CD8-positive, alpha-beta memory T cell (primary cell): Measurements from ENCODE around the gene KCNT1. TPM values are rescaled to one million over a fixed set of nuclear protein-coding genes. Genes with fewer than 3 reads are reported as not detected.
A peak's percentile ranks its signal among the peaks of the same experiment; 100 is the strongest.

Source experiments
- CTCF ChIA-PET: fragments of 350-600 bp; sonication (Branson Sonifier 250); formaldehyde crosslinking; loops from one replicate; lab custom pipeline; 2021; ENCODE audit warnings: antibody characterized with exemption; lab: Charles Lee
- POLR2A ChIA-PET: fragments of 350-600 bp; sonication (Branson Sonifier 250); formaldehyde crosslinking; loops from one replicate; lab custom pipeline; 2021; ENCODE audit warnings: antibody characterized with exemption; lab: Charles Lee
- DNase-seq, 5 donors: peaks; one replicate each; pipeline versions ENCODE4 v3.0.0 to v3.0.0-alpha.2; 2020 to 2022; ENCODE audit warnings: mixed read lengths in 1 of 5
- H3K27ac ChIP-seq: one replicate; pipeline ENCODE4 v1.7.0; 2013; ENCODE audit warnings: low read depth, mild to moderate bottlenecking, low read length, moderate library complexity
- H3K27me3 ChIP-seq: 2 replicates; pipeline ENCODE4 v1.7.0; 2013; ENCODE audit warnings: low read length, mild to moderate bottlenecking; ENCODE audit not compliant: insufficient read depth, poor library complexity, severe bottlenecking
- H3K36me3 ChIP-seq: 2 replicates; pipeline ENCODE4 v1.7.0; 2013; ENCODE audit warnings: mild to moderate bottlenecking, low read length, moderate library complexity; ENCODE audit not compliant: insufficient read depth
- H3K4me1 ChIP-seq: 2 replicates; pipeline ENCODE4 v1.7.0; 2013; ENCODE audit warnings: mild to moderate bottlenecking, low read length, moderate library complexity; ENCODE audit not compliant: insufficient read depth
- H3K4me3 ChIP-seq: 2 replicates; pipeline ENCODE4 v1.7.0; 2013; ENCODE audit warnings: mild to moderate bottlenecking, low read length
- H3K9me3 ChIP-seq: 2 replicates; pipeline ENCODE4 v1.7.0; 2013; ENCODE audit warnings: mild to moderate bottlenecking, low read length
- H3K27ac Mint-ChIP-seq, 8 donors: one replicate each; pipeline ENCODE4 v1.8.0; 2020 to 2021; ENCODE audit warnings: mixed read lengths in 8 of 8, mild to moderate bottlenecking in 6 of 8, inconsistent platforms in 3 of 8, moderate library complexity in 3 of 8
- H3K27me3 Mint-ChIP-seq, 2 donors: one replicate each; pipeline ENCODE4 v1.8.0; 2020 to 2021; ENCODE audit warnings: mixed read lengths in 2 of 2, mild to moderate bottlenecking in 1 of 2, moderate library complexity in 1 of 2
- H3K36me3 Mint-ChIP-seq, 3 donors: one replicate each; pipeline ENCODE4 v1.8.0; 2020 to 2021; ENCODE audit warnings: mixed read lengths in 3 of 3, inconsistent platforms in 1 of 3, mild to moderate bottlenecking in 1 of 3
- H3K4me1 Mint-ChIP-seq, 3 donors: one replicate each; pipeline ENCODE4 v1.8.0; 2020 to 2021; ENCODE audit warnings: mixed read lengths in 3 of 3, inconsistent platforms in 1 of 3, mild to moderate bottlenecking in 1 of 3
- H3K4me3 Mint-ChIP-seq, 7 donors: one replicate each; pipeline ENCODE4 v1.8.0; 2020 to 2021; ENCODE audit warnings: mixed read lengths in 7 of 7, mild to moderate bottlenecking in 6 of 7, moderate library complexity in 4 of 7, inconsistent platforms in 2 of 7
- H3K9me3 Mint-ChIP-seq, 5 donors: one replicate each; pipeline ENCODE4 v1.8.0; 2020 to 2022; ENCODE audit warnings: mixed read lengths in 5 of 5, mild to moderate bottlenecking in 3 of 5, moderate library complexity in 2 of 5, inconsistent platforms in 1 of 5
- polyA plus RNA-seq: library from polyadenylated mRNA; unstranded; fragments of 300-500 nt; fragmentation: Illumina TruSeq; gene quantifications from one replicate; pipeline ENCODE4 v1.2.3, GENCODE V29; 2021
- total RNA-seq, 2 experiments: library from RNA; stranded (reverse); gene quantifications; one replicate each; pipeline ENCODE4 v1.2.3, GENCODE V29; 2021

Gene KCNT1
- total and polyA plus RNA-seq, 3 experiments from 2014 or later, result 0.16 TPM; not detected in 2

GRCh38 chr9:135728436-135729110 is 26.6 kb downstream of the KCNT1 start:
- Mint-ChIP-seq H3K36me3 (peaks cover 0 to 3% (median 0%) of the 10 kb centered on the region in 3 donors), H3K4me3 (no peak overlapping the region), H3K9me3 (peaks cover 0 to 15% (median 12%) of the 10 kb centered on the region in 5 donors), H3K27me3 (peaks cover 10 to 18% of the 10 kb centered on the region in 2 donors), H3K27ac (no peak overlapping the region), H3K4me1 (no peaks in the 10 kb centered on the region)
- Histone ChIP-seq H3K4me1 (no peaks in the 10 kb centered on the region), H3K36me3 (no peaks in the 10 kb centered on the region), H3K27ac (no peak overlapping the region), H3K9me3 (no peaks in the 10 kb centered on the region), H3K27me3 (no peaks in the 10 kb centered on the region), H3K4me3 (no peak overlapping the region)
- DNase-seq, result no peak
- CTCF ChIA-PET, result no interaction called here
- POLR2A ChIA-PET, result no interaction called here

- H3K27me3 Mint-ChIP-seq, result peaks cover 12 to 15% of the 10 kb centered on the region in 2 donors
- H3K27me3 ChIP-seq, result no peaks in the 10 kb centered on the region
- no peak for DNase-seq
- H3K4me3 Mint-ChIP-seq, result no peak overlapping the region
- no peak overlapping the region for H3K27ac ChIP-seq
- peaks cover 0 to 15% (median 12%) of the 10 kb centered on the region in 5 donors for H3K9me3 Mint-ChIP-seq
- H3K4me1 Mint-ChIP-seq, result no peaks in the 10 kb centered on the region
- peaks cover 0 to 3% (median 0%) of the 10 kb centered on the region in 3 donors for H3K36me3 Mint-ChIP-seq
- H3K4me1 ChIP-seq, result no peaks in the 10 kb centered on the region
- no peak overlapping the region for H3K27ac Mint-ChIP-seq
- H3K36me3 ChIP-seq, result no peaks in the 10 kb centered on the region
- no peaks in the 10 kb centered on the region for H3K9me3 ChIP-seq
- POLR2A ChIA-PET, result no interaction called here
- H3K4me3 ChIP-seq, result no peak overlapping the region
- CTCF ChIA-PET, result no interaction called here
Measured at GRCh38 chr9:135729480-135729879, 27.5 kb downstream of the KCNT1 start.

DNA sequence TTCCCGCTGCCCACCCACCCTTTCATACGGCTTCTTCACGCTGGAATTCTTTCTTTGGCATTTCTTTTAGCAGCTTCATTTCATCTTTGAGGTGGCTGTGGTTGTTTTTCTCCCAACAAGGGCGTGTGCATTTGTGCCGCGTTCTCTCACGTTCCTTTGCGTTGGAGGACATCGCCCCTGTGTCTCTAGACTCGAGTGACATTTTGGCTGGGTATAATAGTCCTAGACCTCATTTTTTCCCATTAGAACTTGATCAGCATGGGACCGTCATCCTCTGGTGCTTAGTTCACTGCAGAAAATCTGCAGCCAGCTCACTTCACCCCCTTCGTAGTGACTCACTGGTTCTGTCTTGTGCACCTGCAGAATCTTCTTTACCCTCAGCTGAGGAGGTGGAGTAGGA is 29.5 kb downstream of the KCNT1 start:
- Mint-ChIP-seq H3K27me3 (peaks cover 8 to 10% of the 10 kb centered on the region in 2 donors), H3K9me3 (peaks cover 0 to 15% (median 12%) of the 10 kb centered on the region in 5 donors), H3K27ac (peak overlapping the region in 1 of 8 donors; percentile 81), H3K4me3 (no peak overlapping the region), H3K4me1 (no peaks in the 10 kb centered on the region), H3K36me3 (peaks cover 0 to 3% (median 0%) of the 10 kb centered on the region in 3 donors)
- H3K9me3 ChIP-seq, result no peaks in the 10 kb centered on the region
- no peak overlapping the region for H3K27ac ChIP-seq
- ChIA-PET POLR2A (no interaction called here), CTCF (no interaction called here)
- no peaks in the 10 kb centered on the region for H3K27me3 ChIP-seq
- no peaks in the 10 kb centered on the region for H3K36me3 ChIP-seq
- DNase-seq, result no peak
- H3K4me3 ChIP-seq, result no peak overlapping the region
- H3K4me1 ChIP-seq, result no peaks in the 10 kb centered on the region

DNA sequence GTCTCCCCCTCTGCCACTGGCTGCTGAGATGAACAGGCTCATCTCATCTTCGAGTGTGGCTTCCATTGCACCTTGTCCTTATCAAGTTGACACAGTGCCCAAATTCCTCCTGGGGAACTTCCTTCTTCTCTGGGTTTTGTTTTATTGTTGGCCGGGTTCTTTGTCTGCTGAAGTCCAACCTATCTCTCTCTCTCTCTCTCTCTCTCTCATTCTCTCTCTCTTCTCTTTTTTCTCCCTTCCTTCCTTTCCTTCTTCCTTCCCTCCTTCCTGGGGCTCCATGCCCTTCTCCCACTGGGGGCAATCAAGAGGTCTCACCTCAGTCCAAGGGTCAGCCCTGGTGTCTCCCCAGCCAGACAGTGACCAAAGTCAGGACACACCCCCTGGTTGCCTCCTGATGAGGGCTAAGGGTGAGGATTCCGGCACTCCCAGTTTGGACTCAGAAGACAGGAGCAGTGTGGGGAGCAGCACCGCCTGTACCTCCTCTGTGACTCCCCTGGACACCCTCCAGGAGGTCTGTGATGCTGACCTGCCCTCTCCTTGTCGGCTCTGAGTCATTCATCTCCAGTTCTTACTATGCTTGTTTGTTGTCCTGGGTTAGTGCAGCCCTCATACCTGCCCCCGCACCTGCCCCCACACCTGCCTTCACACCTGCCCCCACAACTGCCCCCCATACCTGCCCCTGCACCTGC is 30.7 kb downstream of the KCNT1 start:
- Mint-ChIP-seq H3K4me1 (no peaks in the 10 kb centered on the region), H3K36me3 (peaks cover 0 to 3% (median 0%) of the 10 kb centered on the region in 3 donors), H3K27ac (no peak overlapping the region), H3K27me3 (peaks cover 12 to 15% of the 10 kb centered on the region in 2 donors), H3K9me3 (peaks cover 0 to 15% (median 12%) of the 10 kb centered on the region in 5 donors), H3K4me3 (no peak overlapping the region)
- H3K9me3 ChIP-seq, result no peaks in the 10 kb centered on the region
- POLR2A ChIA-PET, result no interaction called here
- H3K36me3 ChIP-seq, result no peaks in the 10 kb centered on the region
- H3K27ac ChIP-seq, result no peak overlapping the region
- no peaks in the 10 kb centered on the region for H3K27me3 ChIP-seq
- CTCF ChIA-PET, result no interaction called here
- no peaks in the 10 kb centered on the region for H3K4me1 ChIP-seq
- H3K4me3 ChIP-seq, result no peak overlapping the region
- DNase-seq, result no peak

GRCh38 chr9:135734616-135735144 is 32.7 kb downstream of the KCNT1 start:
- H3K27ac Mint-ChIP-seq, result no peak overlapping the region
- H3K4me1 Mint-ChIP-seq, result no peaks in the 10 kb centered on the region
- ChIA-PET CTCF (no interaction called here), POLR2A (no interaction called here)
- H3K9me3 Mint-ChIP-seq, result peaks cover 0 to 13% (median 12%) of the 10 kb centered on the region in 5 donors
- Histone ChIP-seq H3K36me3 (no peaks in the 10 kb centered on the region), H3K27me3 (no peaks in the 10 kb centered on the region), H3K27ac (no peak overlapping the region), H3K4me3 (no peak overlapping the region), H3K9me3 (no peaks in the 10 kb centered on the region), H3K4me1 (no peaks in the 10 kb centered on the region)
- peaks cover 10 to 11% of the 10 kb centered on the region in 2 donors for H3K27me3 Mint-ChIP-seq
- H3K4me3 Mint-ChIP-seq, result no peak overlapping the region
- peaks cover 0 to 3% (median 0%) of the 10 kb centered on the region in 3 donors for H3K36me3 Mint-ChIP-seq
- DNase-seq, result no peak

DNA sequence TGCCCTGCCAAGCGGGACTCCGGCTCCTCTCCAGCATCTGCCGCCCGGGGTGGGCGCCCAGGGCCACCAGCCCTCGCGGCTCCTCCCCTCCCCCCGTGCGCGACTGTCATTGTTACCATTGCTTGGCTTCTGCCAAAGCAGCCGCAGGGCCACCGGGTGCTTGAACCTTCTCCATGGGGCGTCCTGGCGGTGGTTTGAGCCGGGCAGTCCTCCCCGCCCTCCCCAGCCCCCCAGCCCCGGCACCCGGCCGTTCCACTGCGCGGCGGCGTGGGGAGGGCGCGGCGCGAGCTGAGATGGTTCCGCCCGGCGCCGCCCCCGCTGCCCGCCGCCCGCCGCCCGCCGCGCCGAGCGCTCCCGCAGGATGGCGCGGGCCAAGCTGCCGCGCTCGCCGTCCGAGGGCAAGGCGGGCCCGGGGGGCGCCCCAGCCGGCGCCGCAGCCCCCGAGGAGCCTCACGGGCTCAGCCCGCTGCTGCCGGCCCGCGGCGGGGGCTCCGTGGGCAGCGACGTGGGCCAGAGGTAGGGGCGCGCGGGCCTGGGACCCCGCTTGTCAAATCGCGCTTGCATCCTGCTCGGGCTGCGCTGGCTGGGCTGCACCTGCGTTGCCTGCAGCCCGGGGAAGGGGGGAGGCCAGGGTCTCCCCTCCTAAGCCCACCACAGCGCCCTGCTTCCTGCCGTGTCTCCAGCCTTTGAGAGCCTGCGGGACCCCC is 34.4 kb downstream of the KCNT1 start:
- Histone ChIP-seq H3K4me1 (no peaks in the 10 kb centered on the region), H3K9me3 (no peaks in the 10 kb centered on the region), H3K27ac (no peak overlapping the region), H3K27me3 (no peaks in the 10 kb centered on the region), H3K36me3 (no peaks in the 10 kb centered on the region), H3K4me3 (no peak overlapping the region)
- ChIA-PET CTCF (no interaction called here), POLR2A (no interaction called here)
- H3K9me3 Mint-ChIP-seq, result peaks cover 0 to 9% (median 6%) of the 10 kb centered on the region in 5 donors
- H3K4me3 Mint-ChIP-seq, result no peak overlapping the region
- no peaks in the 10 kb centered on the region for H3K4me1 Mint-ChIP-seq
- DNase-seq, result no peak
- H3K27ac Mint-ChIP-seq, result no peak overlapping the region
- H3K27me3 Mint-ChIP-seq, result peaks cover 14% of the 10 kb centered on the region in 2 donors
- H3K36me3 Mint-ChIP-seq, result no peaks in the 10 kb centered on the region

DNA sequence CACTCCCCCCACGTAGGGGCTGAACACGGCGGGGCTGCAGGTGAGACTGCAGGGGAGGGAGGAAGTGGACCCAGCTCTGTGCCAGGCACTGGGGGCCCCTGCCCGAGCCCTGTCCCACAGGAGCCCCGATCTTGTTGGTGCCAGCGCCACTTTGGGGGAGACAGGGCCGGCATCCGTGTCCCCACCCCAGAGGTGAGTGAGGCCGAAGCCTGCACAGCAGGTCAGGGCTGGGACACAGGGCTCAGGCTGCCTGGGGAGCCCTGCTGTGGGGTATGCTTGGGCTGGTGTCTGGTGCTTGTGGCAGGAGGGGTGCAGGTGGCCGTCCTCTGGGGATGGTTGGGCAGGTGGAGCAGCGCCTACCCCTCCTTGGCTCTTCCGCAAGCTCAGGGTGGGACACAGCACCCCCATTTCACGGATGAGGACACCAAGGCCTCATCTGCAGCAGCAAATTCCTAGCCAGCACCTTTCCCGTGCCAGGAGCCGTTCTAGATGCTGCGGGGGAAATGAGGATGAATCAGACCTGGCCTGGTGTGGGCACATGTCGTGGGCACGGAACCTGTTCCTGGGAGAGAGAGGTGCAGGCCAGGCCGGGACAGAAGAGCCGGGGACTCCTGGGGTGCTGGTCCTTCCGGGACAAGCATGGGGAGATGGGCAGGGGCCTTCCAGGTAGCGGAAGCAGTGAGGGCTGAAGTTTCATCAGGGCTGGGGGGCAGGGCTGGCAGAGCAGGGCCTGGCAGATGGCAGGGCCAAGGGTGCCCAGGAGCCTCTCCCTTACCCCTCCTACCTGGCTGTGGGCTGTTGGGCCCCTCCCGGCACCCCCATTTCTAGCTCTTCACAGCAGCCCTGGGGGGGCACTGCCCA is 35.2 kb downstream of the KCNT1 start:
- ChIA-PET CTCF (no interaction called here), POLR2A (no interaction called here)
- no peak overlapping the region for H3K4me3 ChIP-seq
- Mint-ChIP-seq H3K4me3 (no peak overlapping the region), H3K27ac (no peak overlapping the region), H3K36me3 (no peaks in the 10 kb centered on the region), H3K27me3 (peaks cover 14 to 16% of the 10 kb centered on the region in 2 donors), H3K9me3 (peaks cover 0 to 6% (median 5%) of the 10 kb centered on the region in 5 donors), H3K4me1 (no peaks in the 10 kb centered on the region)
- H3K4me1 ChIP-seq, result no peaks in the 10 kb centered on the region
- H3K27ac ChIP-seq, result no peak overlapping the region
- no peaks in the 10 kb centered on the region for H3K27me3 ChIP-seq
- no peak for DNase-seq
- no peaks in the 10 kb centered on the region for H3K9me3 ChIP-seq
- H3K36me3 ChIP-seq, result no peaks in the 10 kb centered on the region
